H9 (cell line): ENCODE measurements around the gene KRTAP19-7. TPM values are rescaled to one million over a fixed set of nuclear protein-coding genes. Genes with fewer than 3 reads are reported as not detected.

Experiments
- DNase-seq: peaks from one replicate; pipeline ENCODE4 v3.0.0-alpha.2; 2017
- H2AFZ ChIP-seq: one replicate; pipeline ENCODE4 v1.6.1; 2013; ENCODE audit warnings: mild to moderate bottlenecking, low read length, control low read depth, moderate library complexity
- H2AK5ac ChIP-seq: 2 replicates; pipeline ENCODE4 v1.6.1; 2013; ENCODE audit warnings: low read length, control low read depth, mixed read lengths; ENCODE audit not compliant: insufficient read length
- H2BK120ac ChIP-seq: one replicate; pipeline ENCODE4 v1.6.1; 2013; ENCODE audit warnings: low read depth, mild to moderate bottlenecking, low read length, control low read depth, inconsistent platforms; ENCODE audit not compliant: poor library complexity, severe bottlenecking
- H2BK12ac ChIP-seq: 2 replicates; pipeline ENCODE4 v1.6.1; 2013; ENCODE audit warnings: low read length, control low read depth, mixed read lengths, low read depth; ENCODE audit not compliant: insufficient read length
- H2BK15ac ChIP-seq: 2 replicates; pipeline ENCODE4 v1.6.1; 2013; ENCODE audit warnings: low read depth, low read length, control low read depth
- H2BK20ac ChIP-seq: one replicate; pipeline ENCODE4 v1.6.1; 2013; ENCODE audit warnings: low read depth, mild to moderate bottlenecking, low read length, control low read depth, inconsistent platforms; ENCODE audit not compliant: poor library complexity, severe bottlenecking
- H2BK5ac ChIP-seq: 2 replicates; pipeline ENCODE4 v1.6.1; 2013; ENCODE audit warnings: low read length, control low read depth, mixed read lengths; ENCODE audit not compliant: insufficient read length
- H3K14ac ChIP-seq: 2 replicates; pipeline ENCODE4 v1.6.1; 2013; ENCODE audit warnings: low read length, control low read depth; ENCODE audit not compliant: insufficient read depth
- H3K18ac ChIP-seq: 2 replicates; pipeline ENCODE4 v1.6.1; 2013; ENCODE audit warnings: low read depth, mild to moderate bottlenecking, mixed read lengths, low read length, control low read depth; ENCODE audit not compliant: insufficient read length
- H3K23ac ChIP-seq: 2 replicates; pipeline ENCODE4 v1.6.1; 2013; ENCODE audit warnings: low read length, control low read depth, mixed read lengths, low read depth; ENCODE audit not compliant: insufficient read length
- H3K23me2 ChIP-seq: 2 replicates; pipeline ENCODE4 v1.6.1; 2013; ENCODE audit warnings: low read depth, mild to moderate bottlenecking, mixed read lengths, low read length, control low read depth; ENCODE audit not compliant: insufficient read length, poor library complexity, severe bottlenecking
- H3K27ac ChIP-seq: 2 replicates; pipeline ENCODE4 v1.5.1; 2013; ENCODE audit warnings: low read length, control low read depth, mixed read lengths, low read depth; ENCODE audit not compliant: insufficient read length
- H3K27me3 ChIP-seq: 2 replicates; pipeline ENCODE4 v1.6.1; 2013; ENCODE audit warnings: low read length, control low read depth, inconsistent platforms; ENCODE audit not compliant: insufficient read depth
- H3K4ac ChIP-seq: 2 replicates; pipeline ENCODE4 v1.6.1; 2013; ENCODE audit warnings: low read depth, mild to moderate bottlenecking, control low read depth, inconsistent platforms, low read length, moderate library complexity
- H3K4me1 ChIP-seq: 2 replicates; pipeline ENCODE4 v1.6.1; 2013; ENCODE audit warnings: low read length, control low read depth, inconsistent platforms; ENCODE audit not compliant: insufficient read depth
- H3K4me2 ChIP-seq: 2 replicates; pipeline ENCODE4 v1.6.1; 2013; ENCODE audit warnings: low read length, control low read depth, mixed read lengths; ENCODE audit not compliant: insufficient read length, insufficient read depth
- H3K56ac ChIP-seq: 2 replicates; pipeline ENCODE4 v1.6.1; 2013; ENCODE audit warnings: low read depth, mild to moderate bottlenecking, mixed read lengths, low read length, control low read depth; ENCODE audit not compliant: insufficient read length
- H3K79me1 ChIP-seq: 2 replicates; pipeline ENCODE4 v1.6.1; 2013; ENCODE audit warnings: low read depth, mild to moderate bottlenecking, moderate library complexity, low read length, control low read depth, inconsistent platforms; ENCODE audit not compliant: insufficient read depth, poor library complexity, severe bottlenecking
- H3K79me2 ChIP-seq: 2 replicates; pipeline ENCODE4 v1.6.1; 2013; ENCODE audit warnings: low read length, control low read depth, inconsistent platforms; ENCODE audit not compliant: insufficient read depth
- H3K9ac ChIP-seq: 2 replicates; pipeline ENCODE4 v1.6.1; 2013; ENCODE audit warnings: low read length, control low read depth, mixed read lengths; ENCODE audit not compliant: insufficient read length; ENCODE audit errors: extremely low read depth
- H3K9me3 ChIP-seq: one replicate; pipeline ENCODE4 v1.6.1; 2013; ENCODE audit warnings: low read depth, low read length, inconsistent platforms; ENCODE audit not compliant: control insufficient read depth
- H3T11ph ChIP-seq: one replicate; pipeline ENCODE4 v1.6.1; 2013; ENCODE audit warnings: mild to moderate bottlenecking, low read length, control low read depth, inconsistent platforms
- H4K20me1 ChIP-seq: one replicate; pipeline ENCODE4 v1.6.1; 2013; ENCODE audit not compliant: control insufficient read depth, insufficient read length, insufficient read depth
- H4K5ac ChIP-seq: 2 replicates; pipeline ENCODE4 v1.6.1; 2013; ENCODE audit warnings: low read depth, mild to moderate bottlenecking, mixed read lengths, low read length, control low read depth; ENCODE audit not compliant: insufficient read length
- H4K8ac ChIP-seq: replicated peaks from 2 replicates; pipeline ENCODE4 v1.6.1; 2013; ENCODE audit warnings: low read length, control low read depth, mixed read lengths, low read depth; ENCODE audit not compliant: insufficient read length
- H4K91ac ChIP-seq: 2 replicates; pipeline ENCODE4 v1.6.1; 2013; ENCODE audit warnings: low read depth, mild to moderate bottlenecking, moderate library complexity, mixed read lengths, low read length, control low read depth; ENCODE audit not compliant: insufficient read length
- H3K27ac Mint-ChIP-seq, 3 experiments: 2 replicates in 2 of 3; 3 replicates in 1 of 3; pipeline ENCODE4 v1.8.0; 2020 to 2021; ENCODE audit warnings: mixed read lengths in 3 of 3, mild to moderate bottlenecking in 1 of 3, moderate library complexity in 1 of 3
- H3K27me3 Mint-ChIP-seq: 2 replicates; pipeline ENCODE4 v1.8.0; 2021; ENCODE audit warnings: low read depth, mild to moderate bottlenecking, moderate library complexity, mixed read lengths
- H3K36me3 Mint-ChIP-seq, 3 experiments: 2 replicates in 2 of 3; 3 replicates in 1 of 3; pipeline ENCODE4 v1.8.0; 2020 to 2021; ENCODE audit warnings: low read depth in 3 of 3, mixed read lengths in 3 of 3; ENCODE audit not compliant: insufficient read depth in 1 of 3
- H3K4me1 Mint-ChIP-seq, 2 experiments: 2 replicates each; pipeline ENCODE4 v1.8.0; 2020; ENCODE audit warnings: mixed read lengths in 2 of 2
- H3K4me3 Mint-ChIP-seq, 2 experiments: 2 replicates in 1 of 2; 3 replicates in 1 of 2; pipeline ENCODE4 v1.8.0; 2020 to 2021; ENCODE audit warnings: mild to moderate bottlenecking in 2 of 2, mixed read lengths in 2 of 2, moderate library complexity in 1 of 2
- H3K9me3 Mint-ChIP-seq, 2 experiments: 2 replicates in 1 of 2; 3 replicates in 1 of 2; pipeline ENCODE4 v1.8.0; 2020; ENCODE audit warnings: mild to moderate bottlenecking in 2 of 2, mixed read lengths in 2 of 2, moderate library complexity in 1 of 2
- CTCF ChIP-seq: fragments of 200-600 bp; sonication (generic); conservative IDR thresholded peaks from 3 replicates; pipeline ENCODE4 v1.8.0; 2021; ENCODE audit warnings: antibody characterized with exemption, mild to moderate bottlenecking
- WGBS: extraction: QIAGEN DNeasy Blood & Tissue Kit; methylation state at CpG from one replicate; pipeline ENCODE4 v1.1.7; 2013; ENCODE audit warnings: missing lambda C conversion rate, low lambda C conversion rate, mixed read lengths; ENCODE audit not compliant: insufficient read length; ENCODE audit errors: extremely low coverage; 5-methylcytosine and 5-hydroxymethylcytosine counted together
- total RNA-seq: library from RNA; stranded (reverse); gene quantifications from 2 replicates; pipeline ENCODE4 v1.2.1, GENCODE V29; 2021

The KRTAP19-7 gene
- total RNA-seq, 1 experiment from 2014 or later: not detected

- Histone ChIP-seq H2BK15ac (no peak overlapping the region), H3K14ac (no peak overlapping the region)
- WGBS: no CpG with 5 or more reads among the region's 1 CpG
Observed at GRCh38 chr21:30579346-30579745, 18.2 kb upstream of the KRTAP19-7 start.

More at GRCh38 chr21:30579346-30579745, 18.2 kb upstream of the KRTAP19-7 start:
- H2AFZ ChIP-seq: no peak overlapping the region
- Mint-ChIP-seq H3K9me3 (peaks cover 0 to 3% of the 10 kb centered on the region in 2 experiments; a peak in 1 of 5 replicates), H3K36me3 (peaks cover 0 to 13% (median 0%) of the 10 kb centered on the region in 3 experiments; a peak in 2 of 7 replicates), H3K4me1 (no peaks in the 10 kb centered on the region), H3K27me3 (no peaks in the 10 kb centered on the region; the same call in 1 of the 2 replicates), H3K27ac (no peak overlapping the region), H3K4me3 (no peak overlapping the region)
- H4K8ac ChIP-seq: no peak overlapping the region
- H3K79me1 ChIP-seq: no peaks in the 10 kb centered on the region
- H3K4ac ChIP-seq: no peak overlapping the region
- no peak overlapping the region for H3K27ac ChIP-seq
- no peaks in the 10 kb centered on the region for H3K9me3 ChIP-seq
- H2BK5ac ChIP-seq: no peak overlapping the region
- no peaks in the 10 kb centered on the region for H3K79me2 ChIP-seq
- no peak overlapping the region for H3K56ac ChIP-seq
- no peaks in the 10 kb centered on the region for H3K27me3 ChIP-seq
- H4K5ac ChIP-seq: no peak overlapping the region
- H3K18ac ChIP-seq: no peak overlapping the region
- H3K4me1 ChIP-seq: no peaks in the 10 kb centered on the region
- TF ChIP-seq CTCF: no peak
- no peak overlapping the region for H3K4me2 ChIP-seq
- DNase-seq: no peak
- H3K9ac ChIP-seq: no peak overlapping the region
- H3K23me2 ChIP-seq: no peaks in the 10 kb centered on the region
- no peaks in the 10 kb centered on the region for H4K20me1 ChIP-seq
- no peak overlapping the region for H2AK5ac ChIP-seq
- no peak overlapping the region for H2BK120ac ChIP-seq
- H2BK20ac ChIP-seq: no peak overlapping the region
- H2BK12ac ChIP-seq: no peak overlapping the region
- H3T11ph ChIP-seq: no peak overlapping the region
- no peak overlapping the region for H4K91ac ChIP-seq
- H3K23ac ChIP-seq: no peak overlapping the region
